PC-9 (cell line): ENCODE measurements around the gene ABTB2. TPM values are rescaled to one million over a fixed set of nuclear protein-coding genes. Genes with fewer than 3 reads are reported as not detected.

Experiments used
- BruUV-seq: library from RNA; stranded (reverse); fragments of 400-500 nt; replicated peaks from 2 replicates; lab custom pipeline; 2021; lab: Mats Ljungman, UMichigan
- CTCF ChIA-PET: fragments of 300-600 bp; sonication (Branson Sonifier 250); formaldehyde crosslinking; loops from one replicate; lab custom pipeline; 2022; ENCODE audit warnings: antibody characterized with exemption; lab: Charles Lee
- POLR2A ChIA-PET: fragments of 300-600 bp; sonication (Branson Sonifier 250); formaldehyde crosslinking; loops from one replicate; lab custom pipeline; 2022; ENCODE audit warnings: antibody characterized with exemption; ENCODE audit not compliant: unreplicated experiment; lab: Charles Lee
- DNase-seq, 2 experiments: peaks; one replicate each; pipeline versions ENCODE4 v3.0.0 to v3.0.0-alpha.2; 2015 to 2022; ENCODE audit warnings: mixed read lengths in 1 of 2
- H2AFZ ChIP-seq: fragments of 200-600 bp; sonication (generic); 2 replicates; pipeline ENCODE4 v1.8.1; 2017; ENCODE audit warnings: antibody characterized with exemption
- H3F3A ChIP-seq: fragments of 200-600 bp; sonication (generic); 2 replicates; pipeline ENCODE4 v1.8.1; 2017; ENCODE audit warnings: antibody characterized with exemption, mild to moderate bottlenecking, low read depth; ENCODE audit not compliant: insufficient read depth
- H3K27ac ChIP-seq: fragments of 200-600 bp; sonication (generic); 2 replicates; pipeline ENCODE4 v1.6.1; 2016; ENCODE audit warnings: mixed run types
- H3K27me3 ChIP-seq: fragments of 200-600 bp; sonication (generic); 2 replicates; pipeline ENCODE4 v1.6.1; 2016; ENCODE audit warnings: low read depth, mixed run types; ENCODE audit not compliant: insufficient read depth
- H3K36me3 ChIP-seq: fragments of 200-600 bp; sonication (generic); 2 replicates; pipeline ENCODE4 v1.6.1; 2016; ENCODE audit warnings: low read depth, mixed run types
- H3K4me1 ChIP-seq: fragments of 200-600 bp; sonication (generic); replicated peaks from 2 replicates; pipeline ENCODE4 v1.6.1; 2016; ENCODE audit warnings: mixed run types; ENCODE audit not compliant: insufficient read depth
- H3K4me2 ChIP-seq: fragments of 200-600 bp; sonication (generic); 2 replicates; pipeline ENCODE4 v1.6.1; 2017; ENCODE audit warnings: mixed run types
- H3K4me3 ChIP-seq: fragments of 200-600 bp; sonication (generic); 2 replicates; pipeline ENCODE4 v1.6.1; 2016; ENCODE audit warnings: mixed run types
- H3K79me2 ChIP-seq: fragments of 200-600 bp; sonication (generic); 2 replicates; pipeline ENCODE4 v1.6.1; 2017; ENCODE audit warnings: low read depth, mixed run types
- H3K9me2 ChIP-seq: fragments of 200-600 bp; sonication (generic); 2 replicates; pipeline ENCODE4 v1.8.1; 2017; ENCODE audit warnings: mild to moderate bottlenecking; ENCODE audit not compliant: insufficient read depth
- H3K9me3 ChIP-seq: fragments of 200-600 bp; sonication (generic); 2 replicates; pipeline ENCODE4 v1.8.1; 2016; ENCODE audit warnings: low read depth; ENCODE audit not compliant: insufficient read depth
- H4K20me1 ChIP-seq: fragments of 200-600 bp; sonication (generic); 2 replicates; pipeline ENCODE4 v1.8.1; 2017; ENCODE audit not compliant: insufficient read depth
- EZH2 ChIP-seq: fragments of 200-600 bp; sonication (generic); IDR thresholded peaks from 2 replicates; pipeline ENCODE4 v1.8.0; 2017; ENCODE audit warnings: antibody characterized with exemption, low read depth
- intact Hi-C: fragments of 100-400 bp; cut with micrococcal nuclease; formaldehyde crosslinking; loops from one replicate; pipeline ENCODE4 v1.10.0; 2022; ENCODE audit not compliant: unreplicated experiment
- total RNA-seq: library from RNA; stranded (reverse); gene quantifications from 2 replicates; pipeline ENCODE4 v1.2.3, GENCODE V29; 2021
- TF ChIP-seq, protein P1 (sequence below): fragments of 200-600 bp; sonication (generic); conservative IDR thresholded peaks from 2 replicates; pipeline ENCODE4 v1.6.1; 2017; ENCODE audit warnings: mixed run types, antibody characterized with exemption, mild to moderate bottlenecking, moderate library complexity

The ABTB2 gene
- total RNA-seq, 1 experiment from 2014 or later: 12.9 TPM

DNA sequence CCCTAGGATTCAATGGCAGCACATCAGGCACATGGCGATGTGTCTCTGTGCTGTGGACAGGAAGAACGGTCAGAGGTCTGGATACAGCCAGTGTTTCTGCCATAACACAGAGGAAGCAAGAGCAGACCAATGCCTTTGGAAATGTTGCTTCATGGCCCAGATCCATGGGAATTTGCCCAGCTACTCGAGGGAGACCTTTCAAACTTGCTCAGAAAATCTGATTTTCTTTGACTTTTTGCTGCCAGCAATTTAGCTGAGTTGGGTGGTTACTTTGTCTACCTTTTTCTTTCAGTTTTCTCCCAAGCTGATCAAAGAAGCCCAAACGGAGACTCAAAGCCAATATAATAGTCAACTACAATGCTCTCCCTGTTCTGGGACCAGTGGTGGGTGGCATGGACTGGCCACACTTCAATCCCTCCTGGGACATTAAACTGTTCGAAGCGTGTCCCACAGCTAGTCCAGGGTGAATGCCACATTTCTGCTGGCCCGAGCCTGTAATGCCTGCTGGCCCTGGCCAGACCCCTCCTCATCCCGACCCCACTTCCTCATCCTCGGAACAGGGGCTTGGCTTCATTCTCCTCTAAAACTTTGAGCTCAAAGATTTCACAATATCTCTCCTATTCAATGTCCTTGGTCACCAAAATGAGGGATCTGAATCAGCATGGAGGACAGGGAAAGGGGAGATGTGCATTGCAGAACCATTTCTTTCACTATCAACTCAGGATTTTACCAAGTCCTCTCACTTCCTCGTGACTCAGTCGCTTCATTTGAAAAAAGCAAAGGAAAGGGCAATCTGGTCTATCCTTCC lies 93.3 kb downstream of the ABTB2 start:
- Histone ChIP-seq H3K79me2 (peaks cover 88% of the 10 kb centered on the region), H3K4me2 (no peak overlapping the region), H2AFZ (no peak overlapping the region), H3K4me3 (no peak overlapping the region), H3K27me3 (no peaks in the 10 kb centered on the region), H3K4me1 (peaks cover 73% of the 10 kb centered on the region), H3K27ac (peak overlapping the region; percentile 79), H3F3A (peaks cover 43% of the 10 kb centered on the region), H3K36me3 (no peaks in the 10 kb centered on the region), H3K9me2 (no peaks in the 10 kb centered on the region), H3K9me3 (no peaks in the 10 kb centered on the region), H4K20me1 (no peaks in the 10 kb centered on the region)
- POLR2A ChIA-PET: no interaction called here
- intact Hi-C loops: loop anchor here (5.0 kb wide), 1 partner anchor 57 kb away; no protein-coding TSS in a partner anchor
- no TSS peak for BruUV-seq
- no peak for TF ChIP-seq EZH2
- TF ChIP-seq, protein P1, sequence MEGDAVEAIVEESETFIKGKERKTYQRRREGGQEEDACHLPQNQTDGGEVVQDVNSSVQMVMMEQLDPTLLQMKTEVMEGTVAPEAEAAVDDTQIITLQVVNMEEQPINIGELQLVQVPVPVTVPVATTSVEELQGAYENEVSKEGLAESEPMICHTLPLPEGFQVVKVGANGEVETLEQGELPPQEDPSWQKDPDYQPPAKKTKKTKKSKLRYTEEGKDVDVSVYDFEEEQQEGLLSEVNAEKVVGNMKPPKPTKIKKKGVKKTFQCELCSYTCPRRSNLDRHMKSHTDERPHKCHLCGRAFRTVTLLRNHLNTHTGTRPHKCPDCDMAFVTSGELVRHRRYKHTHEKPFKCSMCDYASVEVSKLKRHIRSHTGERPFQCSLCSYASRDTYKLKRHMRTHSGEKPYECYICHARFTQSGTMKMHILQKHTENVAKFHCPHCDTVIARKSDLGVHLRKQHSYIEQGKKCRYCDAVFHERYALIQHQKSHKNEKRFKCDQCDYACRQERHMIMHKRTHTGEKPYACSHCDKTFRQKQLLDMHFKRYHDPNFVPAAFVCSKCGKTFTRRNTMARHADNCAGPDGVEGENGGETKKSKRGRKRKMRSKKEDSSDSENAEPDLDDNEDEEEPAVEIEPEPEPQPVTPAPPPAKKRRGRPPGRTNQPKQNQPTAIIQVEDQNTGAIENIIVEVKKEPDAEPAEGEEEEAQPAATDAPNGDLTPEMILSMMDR: no peak
- CTCF ChIA-PET: interaction anchor here (0.6 kb wide), 1 partner anchor 16 kb away, joined by 3 read pairs; no protein-coding TSS in a partner anchor
- no peak for DNase-seq

DNA sequence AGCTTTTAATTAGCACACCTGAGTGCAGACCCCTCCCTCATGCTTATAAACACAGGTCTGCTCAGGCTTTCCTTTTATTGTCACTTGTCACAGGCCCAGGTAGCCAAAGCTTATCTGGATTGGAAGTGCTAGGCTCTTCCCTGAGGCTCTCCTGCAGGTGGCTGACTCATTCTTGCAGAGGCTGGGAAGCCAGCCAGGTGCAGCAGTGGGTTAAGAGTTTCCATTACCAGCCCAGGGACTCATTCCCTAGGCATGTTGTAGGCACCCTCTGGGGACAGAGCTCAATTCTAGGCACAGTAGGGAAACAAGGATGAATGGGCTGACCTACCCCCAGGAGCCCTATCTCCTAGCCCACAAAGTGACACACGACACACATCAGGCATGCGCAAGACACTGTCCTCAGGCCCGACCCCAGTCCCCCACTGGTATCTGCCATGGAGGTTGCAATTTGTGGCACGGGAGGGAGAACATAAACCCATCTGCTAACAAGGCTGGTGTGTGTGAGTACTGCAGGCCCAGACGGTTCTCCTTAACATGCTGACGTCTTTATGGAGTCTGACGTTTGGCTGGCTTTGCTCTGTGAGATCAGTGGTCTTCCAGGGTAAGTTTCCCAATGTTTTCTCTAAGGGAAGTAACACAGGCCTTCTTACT lies 94.2 kb downstream of the ABTB2 start:
- intact Hi-C loops: loop anchor here (1.0 to 5.0 kb wide), 7 partner anchors 11 to 95 kb away; partner anchors contain the start of gene ABTB2
- Histone ChIP-seq H3K79me2 (peaks cover 87% of the 10 kb centered on the region), H3K9me2 (no peaks in the 10 kb centered on the region), H3K4me3 (no peak overlapping the region), H2AFZ (no peak overlapping the region), H3K27me3 (no peaks in the 10 kb centered on the region), H3K36me3 (no peaks in the 10 kb centered on the region), H4K20me1 (no peaks in the 10 kb centered on the region), H3K4me1 (peaks cover 72% of the 10 kb centered on the region), H3K9me3 (no peaks in the 10 kb centered on the region), H3K27ac (peak overlapping the region; percentile 79), H3K4me2 (peak overlapping the region; percentile 27), H3F3A (peaks cover 43% of the 10 kb centered on the region)
- POLR2A ChIA-PET: interaction anchor here (0.6 to 0.9 kb wide), 6 partner anchors 16 to 94 kb away, joined by 3 to 5 read pairs (median 4); no protein-coding TSS in a partner anchor
- CTCF ChIA-PET: interaction anchor here (0.7 to 2.4 kb wide), 4 partner anchors 13 to 94 kb away, joined by 3 to 11 read pairs (median 5); partner anchors contain the start of gene ABTB2
- TSS peak; percentile 87 for BruUV-seq
- no peak for TF ChIP-seq EZH2
- TF ChIP-seq, protein P1: no peak
- peak; percentile 94 to 99 for DNase-seq

DNA sequence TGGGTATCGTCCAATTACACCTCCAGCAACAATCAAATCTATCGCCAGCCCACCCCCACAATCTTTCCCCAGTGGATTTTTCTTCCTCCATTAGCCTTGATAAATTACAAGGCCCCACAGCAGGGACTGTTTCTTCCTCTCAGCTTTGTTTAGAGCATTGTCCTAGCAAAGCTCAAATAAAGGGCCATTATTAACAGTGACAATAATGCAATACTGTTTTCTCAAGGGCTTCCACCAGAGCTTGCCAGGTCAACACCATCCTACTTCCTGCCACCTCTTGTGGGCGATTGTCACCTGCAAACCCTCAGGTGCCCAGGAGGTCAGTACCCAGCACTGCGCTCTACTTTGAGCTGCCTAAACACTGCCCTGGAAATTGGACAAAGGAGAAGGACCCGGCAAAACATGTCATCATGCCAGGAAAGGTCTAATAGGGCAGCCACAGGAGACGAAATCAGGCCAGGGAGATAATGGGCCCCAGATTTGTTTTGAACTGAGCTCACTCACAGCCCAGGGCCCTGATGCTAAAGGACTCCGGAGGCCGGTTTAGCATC lies 95.2 kb downstream of the ABTB2 start:
- intact Hi-C loops: loop anchor here (1.0 to 5.0 kb wide), 7 partner anchors 11 to 96 kb away; partner anchors contain the start of gene ABTB2
- Histone ChIP-seq H3K9me2 (no peaks in the 10 kb centered on the region), H3K79me2 (peaks cover 86% of the 10 kb centered on the region), H3K9me3 (no peaks in the 10 kb centered on the region), H3K4me2 (peak overlapping the region; percentile 27), H4K20me1 (no peaks in the 10 kb centered on the region), H3K4me3 (no peak overlapping the region), H3K4me1 (peaks cover 63% of the 10 kb centered on the region), H3K36me3 (no peaks in the 10 kb centered on the region), H3K27ac (peak overlapping the region; percentile 79), H3K27me3 (no peaks in the 10 kb centered on the region), H3F3A (peaks cover 37% of the 10 kb centered on the region), H2AFZ (no peak overlapping the region)
- ChIA-PET CTCF (interaction anchor here (0.7 to 2.4 kb wide), 4 partner anchors 12 to 95 kb away, joined by 3 to 11 read pairs (median 5); partner anchors contain the start of gene ABTB2), POLR2A (interaction anchor here (0.6 to 0.9 kb wide), 4 partner anchors 18 to 82 kb away, joined by 3 to 10 read pairs (median 4); no protein-coding TSS in a partner anchor)
- peak in 1 of 2 experiments; percentile 33 for DNase-seq
- BruUV-seq: no TSS peak
- TF ChIP-seq EZH2: no peak
- TF ChIP-seq, protein P1: no peak
